HepG2 (cell line): Measurements from ENCODE around the gene OSBPL1A. TPM values are rescaled to one million over a fixed set of nuclear protein-coding genes. Genes with fewer than 3 reads are reported as not detected.

Source experiments
- ATAC-seq: fragments of 200-7000 bp; cut with Tn5 transposase; 3 replicates; pipeline ENCODE4 v1.9.1; 2020; ENCODE audit warnings: mild to moderate bottlenecking, moderate library complexity
- BruUV-seq: library from RNA; stranded (reverse); fragments of 400-500 nt; replicated peaks from 2 replicates; lab custom pipeline; 2021; lab: Mats Ljungman, UMichigan
- CTCF ChIA-PET: fragments of 300-600 bp; formaldehyde crosslinking; extraction: SDS; loops from one replicate; lab custom pipeline; 2021; ENCODE audit warnings: low total read pairs, inconsistent platforms, low intra/inter-chr PET ratio; lab: Yijun Ruan, JAX
- POLR2A ChIA-PET: fragments of 350-600 bp; sonication (Branson Sonifier 250); formaldehyde crosslinking; loops from one replicate; lab custom pipeline; 2020; ENCODE audit warnings: antibody characterized with exemption, inconsistent platforms; lab: Yijun Ruan, JAX
- DNase-seq: peaks from one replicate; pipeline ENCODE4 v3.0.0-alpha.2; 2015; ENCODE audit warnings: low spot score
- FAIRE-seq: peaks from 3 replicates; lab custom pipeline; 2011; peaks lifted over from hg19 to GRCh38; lab: Jason Lieb, UNC
- H2AFZ ChIP-seq: one replicate; pipeline ENCODE4 v1.6.1; 2011; ENCODE audit warnings: low read length, inconsistent platforms
- H3K27ac ChIP-seq: fragments of 300-600 bp; 3 replicates; pipeline ENCODE4 v1.8.0; 2011; ENCODE audit warnings: mixed run types, mild to moderate bottlenecking, mixed read lengths, low read length, inconsistent platforms; ENCODE audit not compliant: insufficient read depth; ENCODE audit errors: extremely low read length
- H3K27me3 ChIP-seq, 2 experiments: fragments of 200-600 bp in 1 of 2; 2 replicates in 1 of 2; 3 replicates in 1 of 2; pipeline versions ENCODE4 v1.6.0 to v1.8.0; 2011; ENCODE audit warnings: low read length in 2 of 2, mild to moderate bottlenecking in 2 of 2, moderate library complexity in 2 of 2, inconsistent platforms in 1 of 2; ENCODE audit not compliant: insufficient read depth in 2 of 2, control insufficient read depth in 1 of 2
- H3K36me3 ChIP-seq, 2 experiments: fragments of 200-600 bp in 1 of 2; replicated peaks in 1 of 2; 2 replicates in 1 of 2; 3 replicates in 1 of 2; pipeline versions ENCODE4 v1.5.1 to v1.8.0; 2011; ENCODE audit warnings: low read length in 2 of 2, inconsistent platforms in 1 of 2; ENCODE audit not compliant: insufficient read depth in 2 of 2, control insufficient read depth in 1 of 2
- H3K4me1 ChIP-seq: 2 replicates; pipeline ENCODE4 v1.5.1; 2012; ENCODE audit warnings: low read length, inconsistent platforms; ENCODE audit not compliant: insufficient read depth
- H3K4me2 ChIP-seq: 2 replicates; pipeline ENCODE4 v1.6.0; 2011; ENCODE audit warnings: low read depth, low read length, inconsistent platforms
- H3K4me3 ChIP-seq, 3 experiments: fragments of 200-600 bp in 1 of 3; sonication (generic), shearing (Covaris generic) in 1 of 3; replicated peaks in 1 of 3; 2 replicates each; pipeline ENCODE4 v1.5.1; 2011 to 2016; ENCODE audit warnings: low read length in 3 of 3, inconsistent platforms in 2 of 3, low read depth in 2 of 3, mild to moderate bottlenecking in 2 of 3, control low read depth in 1 of 3, mixed read lengths in 1 of 3; ENCODE audit not compliant: insufficient read depth in 1 of 3
- H3K79me2 ChIP-seq: one replicate; pipeline ENCODE4 v1.6.1; 2011; ENCODE audit warnings: low read length, inconsistent platforms; ENCODE audit not compliant: insufficient read depth
- H3K9ac ChIP-seq: 2 replicates; pipeline ENCODE4 v1.6.0; 2011; ENCODE audit warnings: mild to moderate bottlenecking, low read depth, low read length, inconsistent platforms; ENCODE audit not compliant: insufficient read depth
- H3K9me3 ChIP-seq: 2 replicates; pipeline ENCODE4 v1.5.1; 2012; ENCODE audit warnings: mild to moderate bottlenecking, low read length
- H4K20me1 ChIP-seq: 2 replicates; pipeline ENCODE4 v1.6.0; 2011; ENCODE audit warnings: inconsistent platforms, mild to moderate bottlenecking, low read length, moderate library complexity; ENCODE audit not compliant: insufficient read depth
- BCL3 ChIP-seq: sonication (generic); formaldehyde crosslinking; IDR thresholded peaks from 2 replicates; pipeline ENCODE4 v1.5.1; 2020; ENCODE audit warnings: mild to moderate bottlenecking, missing genetic modification reagents, moderate library complexity
- HNRNPL ChIP-seq: fragments of 200-400 bp; formaldehyde crosslinking; IDR thresholded peaks from 2 replicates; pipeline ENCODE4 v1.6.1; 2017; ENCODE audit warnings: mild to moderate bottlenecking, low read depth, low read length
- HNRNPLL ChIP-seq: fragments of 200-400 bp; formaldehyde crosslinking; IDR thresholded peaks from 2 replicates; pipeline ENCODE4 v1.6.1; 2017; ENCODE audit warnings: mild to moderate bottlenecking, low read depth, low read length; ENCODE audit not compliant: poor library complexity, severe bottlenecking
- KDM2A ChIP-seq: sonication (generic); formaldehyde crosslinking; IDR thresholded peaks from 2 replicates; pipeline ENCODE4 v1.4.0; 2020; ENCODE audit warnings: low read depth, missing genetic modification reagents, borderline replicate concordance
- NFYB ChIP-seq: sonication (generic); formaldehyde crosslinking; IDR thresholded peaks from 2 replicates; pipeline ENCODE4 v1.4.0; 2020; ENCODE audit warnings: missing genetic modification reagents
- NFYC ChIP-seq: IDR thresholded peaks from 2 replicates; pipeline ENCODE4 v1.6.1; 2016; ENCODE audit warnings: missing genetic modification reagents, missing compliant biosample characterization
- PHF21A ChIP-seq: sonication (generic); formaldehyde crosslinking; IDR thresholded peaks from 2 replicates; pipeline ENCODE4 v1.5.0; 2020; ENCODE audit warnings: mild to moderate bottlenecking, missing genetic modification reagents
- POLR2AphosphoS5 ChIP-seq: IDR thresholded peaks from 2 replicates; pipeline ENCODE4 v1.6.1; 2012; ENCODE audit warnings: low read depth, low read length
- PTBP1 ChIP-seq: fragments of 200-400 bp; formaldehyde crosslinking; IDR thresholded peaks from 2 replicates; pipeline ENCODE4 v1.6.1; 2018; ENCODE audit warnings: low read length, low read depth; ENCODE audit not compliant: poor library complexity, severe bottlenecking
- YEATS4 ChIP-seq: sonication (generic); formaldehyde crosslinking; IDR thresholded peaks from 2 replicates; pipeline ENCODE4 v1.4.0; 2020; ENCODE audit warnings: missing genetic modification reagents, borderline replicate concordance
- ZNF124 ChIP-seq: sonication (generic); formaldehyde crosslinking; IDR thresholded peaks from 2 replicates; pipeline ENCODE4 v1.4.0; 2020; ENCODE audit warnings: missing genetic modification reagents
- ZNF484 ChIP-seq: sonication (generic); formaldehyde crosslinking; IDR thresholded peaks from 2 replicates; pipeline ENCODE4 v1.5.1; 2020; ENCODE audit warnings: mild to moderate bottlenecking, low read depth, missing genetic modification reagents, borderline replicate concordance
- ZNF558 ChIP-seq: sonication (generic); formaldehyde crosslinking; IDR thresholded peaks from 2 replicates; pipeline ENCODE4 v1.9.0; 2022; ENCODE audit warnings: mild to moderate bottlenecking, missing genetic modification reagents, borderline replicate concordance
- ZNF562 ChIP-seq: sonication (generic); formaldehyde crosslinking; IDR thresholded peaks from 2 replicates; pipeline ENCODE4 v1.8.0; 2022; ENCODE audit warnings: missing genetic modification reagents, borderline replicate concordance
- ZNF687 ChIP-seq: sonication (generic); formaldehyde crosslinking; IDR thresholded peaks from 2 replicates; pipeline ENCODE4 v1.5.1; 2020; ENCODE audit warnings: mild to moderate bottlenecking, missing genetic modification reagents, moderate library complexity
- ZNF709 ChIP-seq: sonication (generic); formaldehyde crosslinking; IDR thresholded peaks from 2 replicates; pipeline ENCODE4 v1.5.0; 2020; ENCODE audit warnings: mild to moderate bottlenecking, missing genetic modification reagents
- ZNF777 ChIP-seq: sonication (generic); formaldehyde crosslinking; IDR thresholded peaks from 2 replicates; pipeline ENCODE4 v1.4.0; 2020; ENCODE audit warnings: missing genetic modification reagents
- ZNF781 ChIP-seq: sonication (generic); formaldehyde crosslinking; IDR thresholded peaks from 2 replicates; pipeline ENCODE4 v1.5.1; 2020; ENCODE audit warnings: borderline replicate concordance, mild to moderate bottlenecking, missing genetic modification reagents; ENCODE audit errors: not compliant biosample characterization
- ZNF816 ChIP-seq: sonication (generic); formaldehyde crosslinking; IDR thresholded peaks from 2 replicates; pipeline ENCODE4 v1.8.0; 2022; ENCODE audit warnings: missing genetic modification reagents, mild to moderate bottlenecking, borderline replicate concordance
- WGBS: methylation state at CpG from one replicate; pipeline ENCODE4 v1.1.6; 2017; ENCODE audit warnings: low lambda C conversion rate; 5-methylcytosine and 5-hydroxymethylcytosine counted together
- in situ Hi-C: cut with HindIII; loops from 2 replicates; pipeline ENCODE4 v1.10.0; 2017; ENCODE audit warnings: low pct_unique_long_range_greater_than_20kb; ENCODE audit not compliant: extremely low pct_ligation_motif_present
- intact Hi-C: fragments of 100-400 bp; cut with micrococcal nuclease; formaldehyde crosslinking; loops from one replicate; pipeline ENCODE4 v1.10.0; 2022; ENCODE audit not compliant: unreplicated experiment
- polyA plus RNA-seq, 8 experiments: library from polyadenylated mRNA; depleted of rRNA in 3 of 8; stranded (reverse) in 7 of 8; unstranded in 1 of 8; fragments of >200 nt; fragmentation: Illumina TruSeq in 4 of 8; extraction: Trizol in 4 of 8; gene quantifications; 2 replicates each; pipeline versions ENCODE4 v1.2.1 to v1.2.3, GENCODE V29; 2011 to 2016; ENCODE audit warnings: low read depth in 4 of 8, missing spikeins in 1 of 8, mixed read lengths in 1 of 8; ENCODE audit not compliant: insufficient read depth in 1 of 8
- total RNA-seq, 5 experiments: library from RNA; depleted of rRNA; stranded (reverse); fragments of >200 nt; fragmentation: Illumina TruSeq; extraction: Trizol; gene quantifications; 2 replicates each; pipeline ENCODE4 v1.2.3, GENCODE V29; 2016; ENCODE audit warnings: low read depth in 1 of 5

Gene OSBPL1A
- total and polyA plus RNA-seq, 2 of the 13 experiments (the other 11 are each of a cell fraction or from before 2014, with no cell fraction given), result 0.02 TPM; not detected in 1

GRCh38 chr18:24138789-24139616, 258.6 kb downstream of the OSBPL1A start, which contains the start of gene CABYR:
CABYR (plus strand) TSS chr18:24139062; CDS start chr18:24143115, 4,053 bp downstream.
- H4K20me1 ChIP-seq, result no peaks in the 10 kb centered on the region
- CTCF ChIA-PET, result no interaction called here
- FAIRE-seq (peak; percentile 4), ATAC-seq (peak; percentile 86), DNase-seq (peak; percentile 9)
- 0 out of 5 replicates have a peak, but pooled peaks cover 0 to 3% of the 10 kb centered on the region in 2 experiments for H3K27me3 ChIP-seq
- H3K36me3 ChIP-seq, result no peaks in the 10 kb centered on the region
- H3K79me2 ChIP-seq, result no peaks in the 10 kb centered on the region
- intact Hi-C loops, result no loop called here
- no peak within 1 kb of the TSS for H3K9ac ChIP-seq
- H3K4me1 ChIP-seq, result peaks cover 9% of the 10 kb centered on the region
- no peaks in the 10 kb centered on the region for H3K9me3 ChIP-seq
- H2AFZ ChIP-seq, result peak within 1 kb of the TSS; percentile 97
- H3K4me3 ChIP-seq, result peak within 1 kb of the TSS; percentile 46 to 66 (median 53)
- BruUV-seq, result no TSS peak
- in situ Hi-C loops, result no loop called here
- WGBS, result 18% methylated on average over 44 of the region's 63 CpGs
- POLR2A ChIA-PET, result no interaction called here
- no peak within 1 kb of the TSS for H3K27ac ChIP-seq
- H3K4me2 ChIP-seq, result peak within 1 kb of the TSS; percentile 79
- TF ChIP-seq ZNF484 (CRISPR knock-in tag) (no peak), NFYC (CRISPR knock-in tag) (peak; percentile 64), YEATS4 (CRISPR knock-in tag) (0 out of 2 replicates have a peak, but pooled peaks have one; percentile 31), KDM2A (CRISPR knock-in tag) (peak; percentile 33; the same call in 1 of the 2 replicates), ZNF558 (peak; percentile 46; the same call in 1 of the 2 replicates), ZNF816 (CRISPR knock-in tag) (no peak), PHF21A (CRISPR knock-in tag) (peak; percentile 24; the same call in 1 of the 2 replicates), ZNF562 (CRISPR knock-in tag) (no peak), ZNF781 (CRISPR knock-in tag) (no peak), ZNF777 (CRISPR knock-in tag) (peak; percentile 65), PTBP1 (no peak), NFYB (peak; percentile 56; the same call in 1 of the 2 replicates), HNRNPL (no peak), ZNF687 (CRISPR knock-in tag) (peak; percentile 71), HNRNPLL (peak; percentile 49), BCL3 (CRISPR knock-in tag) (no peak), POLR2AphosphoS5 (no peak), ZNF709 (CRISPR knock-in tag) (no peak), ZNF124 (no peak)
